ENCODE data around the gene INSRR. TPM values are rescaled to one million over a fixed set of nuclear protein-coding genes. Genes with fewer than 3 reads are reported as not detected.

Gene INSRR
- total RNA-seq, 4 donors from 2014 or later: not detected

GRCh38 chr1:156882543-156882942 lies 23.6 kb upstream of the INSRR start:
- Histone ChIP-seq H3K4me3 (no peak overlapping the region), H3K27me3 (peaks cover 58% of the 10 kb centered on the region), H3K36me3 (no peaks in the 10 kb centered on the region), H3K27ac (no peak overlapping the region), H3K4me1 (no peaks in the 10 kb centered on the region), H3K9me3 (no peaks in the 10 kb centered on the region)
- WGBS: 65% methylated on average over 3 of the region's 3 CpGs
- no peak for TF ChIP-seq EP300 (IDR thresholded peaks at IDR 0.05)
- no peak for TF ChIP-seq POLR2A (IDR thresholded peaks at IDR 0.05)
- TF ChIP-seq POLR2AphosphoS5 (IDR thresholded peaks at IDR 0.05): no peak
- no peak for TF ChIP-seq CTCF (IDR thresholded peaks at IDR 0.05)
- no peak for DNase-seq (ENCODE audit: low spot score in 2 of 2)

DNA sequence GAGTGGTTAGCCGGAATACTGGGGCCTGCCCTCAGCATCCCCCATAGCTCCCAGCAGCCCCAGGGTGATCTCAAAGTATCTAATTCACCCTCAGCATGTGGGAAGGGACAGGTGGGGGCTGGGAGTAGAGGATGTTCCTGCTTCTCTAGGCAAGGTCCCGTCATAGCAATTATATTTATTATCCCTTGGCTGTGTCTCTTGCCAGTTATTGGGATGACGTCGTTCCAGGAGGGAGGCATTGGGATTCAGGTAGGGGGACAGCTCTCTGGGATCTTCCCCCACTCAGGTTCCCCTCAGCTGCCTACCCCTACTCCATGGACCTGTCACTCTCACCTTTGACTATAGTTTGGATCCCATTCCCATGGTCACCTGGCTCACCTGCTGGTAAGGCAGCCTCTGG lies 22.7 kb upstream of the INSRR start:
- no peak overlapping the region for H3K27ac ChIP-seq
- 40% methylated on average over 3 of the region's 4 CpGs for WGBS
- no peak for DNase-seq (ENCODE audit: low spot score in 2 of 2)
- H3K4me1 ChIP-seq: no peaks in the 10 kb centered on the region
- peaks cover 50% of the 10 kb centered on the region for H3K27me3 ChIP-seq
- no peaks in the 10 kb centered on the region for H3K36me3 ChIP-seq
- TF ChIP-seq CTCF (IDR thresholded peaks at IDR 0.05) (no peak), POLR2AphosphoS5 (IDR thresholded peaks at IDR 0.05) (no peak), EP300 (IDR thresholded peaks at IDR 0.05) (no peak), POLR2A (IDR thresholded peaks at IDR 0.05) (no peak)
- H3K4me3 ChIP-seq: no peak overlapping the region
- no peaks in the 10 kb centered on the region for H3K9me3 ChIP-seq

GRCh38 chr1:156881101-156881500 lies 22.2 kb upstream of the INSRR start:
- H3K27me3 ChIP-seq: peaks cover 50% of the 10 kb centered on the region
- no peak for DNase-seq (ENCODE audit: low spot score in 2 of 2)
- 48% methylated on average over 9 of the region's 10 CpGs for WGBS
- TF ChIP-seq POLR2AphosphoS5 (IDR thresholded peaks at IDR 0.05) (no peak), POLR2A (IDR thresholded peaks at IDR 0.05) (no peak), CTCF (IDR thresholded peaks at IDR 0.05) (no peak), EP300 (IDR thresholded peaks at IDR 0.05) (no peak)
- H3K4me3 ChIP-seq: no peak overlapping the region
- no peak overlapping the region for H3K27ac ChIP-seq
- H3K9me3 ChIP-seq: no peaks in the 10 kb centered on the region
- H3K36me3 ChIP-seq: no peaks in the 10 kb centered on the region
- no peaks in the 10 kb centered on the region for H3K4me1 ChIP-seq

DNA sequence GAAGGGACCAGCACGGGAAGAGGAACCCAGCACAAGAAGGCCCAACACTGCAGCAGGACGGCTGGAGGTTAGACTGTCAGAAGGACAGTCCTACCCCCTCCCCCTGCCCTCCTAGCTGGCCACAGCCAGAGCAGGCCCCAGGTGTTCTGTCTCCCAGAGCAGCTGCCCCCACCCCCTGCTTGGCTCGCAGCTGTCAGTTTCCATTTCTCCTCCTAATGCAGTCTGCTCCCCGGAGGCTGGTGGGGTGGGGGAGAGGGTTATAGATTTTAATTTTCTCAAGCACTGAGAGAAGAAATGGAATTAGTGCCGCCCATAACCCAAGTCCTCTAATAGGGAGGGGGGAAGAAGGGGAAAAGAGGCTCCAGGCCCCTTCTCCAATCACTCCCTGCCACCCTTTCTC lies 21.6 kb upstream of the INSRR start:
- Histone ChIP-seq H3K4me1 (no peaks in the 10 kb centered on the region), H3K9me3 (no peaks in the 10 kb centered on the region), H3K27ac (no peak overlapping the region), H3K27me3 (peaks cover 54% of the 10 kb centered on the region), H3K4me3 (no peak overlapping the region), H3K36me3 (no peaks in the 10 kb centered on the region)
- TF ChIP-seq CTCF (IDR thresholded peaks at IDR 0.05) (no peak), POLR2A (IDR thresholded peaks at IDR 0.05) (no peak), EP300 (IDR thresholded peaks at IDR 0.05) (no peak), POLR2AphosphoS5 (IDR thresholded peaks at IDR 0.05) (no peak)
- DNase-seq (ENCODE audit: low spot score in 2 of 2): no peak
- WGBS: 86% methylated on average over 5 of the region's 5 CpGs

DNA sequence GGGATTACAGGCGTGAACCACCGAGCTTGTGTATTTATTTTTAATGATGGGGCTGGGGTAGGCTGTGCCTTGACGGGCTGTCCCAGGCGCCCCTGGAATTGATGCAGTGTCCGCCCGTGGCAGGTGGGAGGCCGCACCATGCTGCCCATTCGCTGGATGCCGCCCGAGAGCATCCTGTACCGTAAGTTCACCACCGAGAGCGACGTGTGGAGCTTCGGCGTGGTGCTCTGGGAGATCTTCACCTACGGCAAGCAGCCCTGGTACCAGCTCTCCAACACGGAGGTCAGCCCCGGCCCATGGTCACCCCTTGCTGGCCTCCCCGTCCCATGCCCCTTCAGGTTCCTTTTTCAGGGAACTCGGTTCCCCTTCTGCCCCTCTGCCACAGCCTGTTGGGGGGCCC lies 21.0 kb upstream of the INSRR start:
- Histone ChIP-seq H3K27me3 (peaks cover 59% of the 10 kb centered on the region), H3K4me1 (no peaks in the 10 kb centered on the region), H3K36me3 (no peaks in the 10 kb centered on the region), H3K27ac (no peak overlapping the region), H3K9me3 (no peaks in the 10 kb centered on the region), H3K4me3 (no peak overlapping the region)
- no peak for DNase-seq (ENCODE audit: low spot score in 2 of 2)
- WGBS: 86% methylated on average over 10 of the region's 21 CpGs
- TF ChIP-seq CTCF (IDR thresholded peaks at IDR 0.05): no peak

All from suprapubic skin (tissue), 4 donors.